Gastrocnemius medialis (tissue), 4 donors: ENCODE measurements around the gene UCK2. TPM values are rescaled to one million over a fixed set of nuclear protein-coding genes. Genes with fewer than 3 reads are reported as not detected.

ENCODE experiments used
- ATAC-seq, 2 donors: fragments of 150-250 bp; one replicate each; pipeline ENCODE4 v1.9.1; 2016
- DNase-seq, 2 donors: peaks; one replicate each; pipeline ENCODE4 v3.0.0-alpha.2; 2019
- H3K27ac ChIP-seq, 4 donors: fragments of 200-600 bp; sonication (generic); 1 replicate in 1 of 4; 2 replicates in 3 of 4; pipeline ENCODE4 v1.5.1; 2016 to 2018; ENCODE audit warnings: mild to moderate bottlenecking in 2 of 4, moderate library complexity in 1 of 4
- H3K27me3 ChIP-seq, 3 donors: fragments of 200-600 bp; sonication (generic) in 2 of 3; 1 replicate in 1 of 3; 2 replicates in 2 of 3; pipeline versions ENCODE4 v1.5.1 to v1.6.0; 2016 to 2019; ENCODE audit warnings: mild to moderate bottlenecking in 1 of 3, moderate library complexity in 1 of 3
- H3K36me3 ChIP-seq, 2 donors: fragments of 200-600 bp; sonication (generic) in 1 of 2; one replicate each; pipeline ENCODE4 v1.5.1; 2017 to 2018
- H3K4me1 ChIP-seq, 2 donors: fragments of 200-600 bp; sonication (generic) in 1 of 2; one replicate each; pipeline ENCODE4 v1.5.1; 2016 to 2017; ENCODE audit warnings: mild to moderate bottlenecking in 2 of 2
- H3K4me3 ChIP-seq, 4 donors: fragments of 200-600 bp; sonication (generic) in 3 of 4; 1 replicate in 1 of 4; 2 replicates in 3 of 4; pipeline ENCODE4 v1.5.1; 2016 to 2019; ENCODE audit warnings: mild to moderate bottlenecking in 2 of 4
- H3K9me3 ChIP-seq, 3 donors: fragments of 200-600 bp; sonication (generic) in 2 of 3; 1 replicate in 1 of 3; 2 replicates in 2 of 3; pipeline ENCODE4 v1.5.1; 2016 to 2019
- CTCF ChIP-seq, 5 experiments: fragments of 450-650 bp in 3 of 5; fragments of 200-600 bp in 2 of 5; sonication (generic) in 2 of 5; IDR thresholded peaks in 4 of 5; conservative IDR thresholded peaks in 1 of 5; 1 replicate in 4 of 5; 2 replicates in 1 of 5; pipeline ENCODE4 v1.5.1; 2016 to 2019; ENCODE audit warnings: antibody characterized with exemption in 5 of 5, mild to moderate bottlenecking in 3 of 5, moderate library complexity in 3 of 5
- POLR2A ChIP-seq, 2 donors: fragments of 450-650 bp; IDR thresholded peaks; one replicate each; pipeline ENCODE4 v1.6.1; 2017; ENCODE audit warnings: antibody characterized with exemption in 2 of 2, mild to moderate bottlenecking in 2 of 2, moderate library complexity in 2 of 2
- in situ Hi-C, 4 donors: fragments of 200-750 bp; cut with MboI; loops; one replicate each; pipeline versions ENCODE4 v1.15.0 to v1.8.0; 2017; ENCODE audit warnings: low sequenced_read_pairs in 4 of 4
- intact Hi-C: fragments of 100-400 bp; cut with DNase I; formaldehyde crosslinking; loops from one replicate; pipeline ENCODE4 v1.15.1; 2023; ENCODE audit warnings: low total_unique reads
- total RNA-seq, 4 donors: library from RNA; depleted of rRNA; stranded (reverse); fragments of >200 nt; gene quantifications; one replicate each; pipeline versions ENCODE4 v1.1.0 to v1.2.3, GENCODE V29; 2016

The UCK2 gene
- total RNA-seq, 4 donors from 2014 or later, result 14.0 to 32.7 (median 24.1) TPM

- Histone ChIP-seq H3K9me3 (no peaks in the 10 kb centered on the region), H3K27ac (no peak overlapping the region), H3K4me1 (peaks cover 27 to 29% of the 10 kb centered on the region in 2 donors), H3K36me3 (no peaks in the 10 kb centered on the region), H3K4me3 (no peak overlapping the region), H3K27me3 (no peaks in the 10 kb centered on the region)
- in situ Hi-C loops, result no loop called here
- DNase-seq, result no peak
- intact Hi-C loops, result no loop called here
- no peak for TF ChIP-seq CTCF (IDR thresholded peaks at IDR 0.05 in 4 of 5, conservative IDR thresholded peaks at IDR 0.05 in 1 of 5)
- TF ChIP-seq POLR2A (IDR thresholded peaks at IDR 0.05), result no peak
- ATAC-seq, result no peak
These were observed 22.1 kb downstream of the UCK2 start for GRCh38 chr1:165849353-165850133.

- peaks cover 42% of the 10 kb centered on the region in 2 donors for H3K4me1 ChIP-seq
- no peak for TF ChIP-seq POLR2A (IDR thresholded peaks at IDR 0.05)
- TF ChIP-seq CTCF (IDR thresholded peaks at IDR 0.05 in 4 of 5, conservative IDR thresholded peaks at IDR 0.05 in 1 of 5), result no peak
- H3K36me3 ChIP-seq, result no peaks in the 10 kb centered on the region
- DNase-seq (no peak), ATAC-seq (no peak)
- in situ Hi-C loops (no loop called here), intact Hi-C loops (no loop called here)
- no peak overlapping the region for H3K4me3 ChIP-seq
- H3K27ac ChIP-seq, result no peak overlapping the region
- H3K27me3 ChIP-seq, result no peaks in the 10 kb centered on the region
- H3K9me3 ChIP-seq, result no peaks in the 10 kb centered on the region
These were observed 23.7 kb downstream of the UCK2 start for GRCh38 chr1:165851034-165851658.

- intact Hi-C loops, result no loop called here
- H3K27me3 ChIP-seq, result no peaks in the 10 kb centered on the region
- no peak for DNase-seq
- H3K4me3 ChIP-seq, result no peak overlapping the region
- H3K27ac ChIP-seq, result no peak overlapping the region
- ATAC-seq, result no peak
- no peaks in the 10 kb centered on the region for H3K36me3 ChIP-seq
- in situ Hi-C loops, result no loop called here
- H3K9me3 ChIP-seq, result no peaks in the 10 kb centered on the region
- TF ChIP-seq POLR2A (IDR thresholded peaks at IDR 0.05) (no peak), CTCF (IDR thresholded peaks at IDR 0.05 in 4 of 5, conservative IDR thresholded peaks at IDR 0.05 in 1 of 5) (no peak)
- H3K4me1 ChIP-seq, result peaks cover 57 to 59% of the 10 kb centered on the region in 2 donors
These were observed 25.5 kb downstream of the UCK2 start for GRCh38 chr1:165852871-165853270.

GRCh38 chr1:165853528-165854075, 26.2 kb downstream of the UCK2 start:
- H3K4me3 ChIP-seq, result no peak overlapping the region
- intact Hi-C loops (no loop called here), in situ Hi-C loops (no loop called here)
- H3K36me3 ChIP-seq, result no peaks in the 10 kb centered on the region
- H3K9me3 ChIP-seq, result no peaks in the 10 kb centered on the region
- peak overlapping the region; percentile 3 to 63 (median 14) for H3K27ac ChIP-seq
- DNase-seq (no peak), ATAC-seq (no peak)
- H3K4me1 ChIP-seq, result peaks cover 65 to 66% of the 10 kb centered on the region in 2 donors
- no peaks in the 10 kb centered on the region for H3K27me3 ChIP-seq
- no peak for TF ChIP-seq CTCF (IDR thresholded peaks at IDR 0.05 in 4 of 5, conservative IDR thresholded peaks at IDR 0.05 in 1 of 5)
